Gastroesophageal sphincter (tissue), 4 donors: ENCODE measurements around the gene TNS1. TPM values are rescaled to one million over a fixed set of nuclear protein-coding genes. Genes with fewer than 3 reads are reported as not detected.

Experiments
- ATAC-seq: fragments of 150-250 bp; one replicate; pipeline ENCODE4 v1.9.1; 2016; ENCODE audit warnings: mild to moderate bottlenecking, moderate library complexity
- H3K27ac ChIP-seq, 4 donors: fragments of 200-600 bp; sonication (generic) in 3 of 4; 1 replicate in 3 of 4; 2 replicates in 1 of 4; pipeline ENCODE4 v1.5.1; 2016 to 2019
- H3K27me3 ChIP-seq: fragments of 200-600 bp; sonication (generic); one replicate; pipeline ENCODE4 v1.5.1; 2019
- H3K36me3 ChIP-seq, 2 donors: fragments of 200-600 bp; sonication (generic); one replicate each; pipeline ENCODE4 v1.5.1; 2019; ENCODE audit warnings: control low read depth in 1 of 2
- H3K4me1 ChIP-seq, 3 donors: fragments of 200-600 bp; sonication (generic); 1 replicate in 2 of 3; 2 replicates in 1 of 3; pipeline ENCODE4 v1.5.1; 2016 to 2019; ENCODE audit warnings: control low read depth in 2 of 3
- H3K4me3 ChIP-seq, 2 donors: fragments of 200-600 bp; sonication (generic); one replicate each; pipeline ENCODE4 v1.5.1; 2019; ENCODE audit warnings: mild to moderate bottlenecking in 1 of 2, moderate library complexity in 1 of 2
- H3K9me3 ChIP-seq, 3 donors: fragments of 200-600 bp; sonication (generic); one replicate each; pipeline ENCODE4 v1.5.1; 2017 to 2019; ENCODE audit warnings: control low read depth in 2 of 3
- EP300 ChIP-seq: sonication (generic); formaldehyde crosslinking; IDR thresholded peaks from one replicate; pipeline ENCODE4 v1.6.1; 2017; ENCODE audit warnings: antibody characterized with exemption, mild to moderate bottlenecking
- POLR2A ChIP-seq, 2 donors: fragments of 450-650 bp; IDR thresholded peaks; one replicate each; pipeline ENCODE4 v1.6.1; 2017; ENCODE audit warnings: antibody characterized with exemption in 2 of 2, mild to moderate bottlenecking in 2 of 2, moderate library complexity in 1 of 2
- POLR2AphosphoS5 ChIP-seq: sonication (generic); formaldehyde crosslinking; IDR thresholded peaks from one replicate; pipeline ENCODE4 v1.6.1; 2017; ENCODE audit warnings: antibody characterized with exemption
- WGBS, 2 donors: methylation state at CpG; one replicate each; pipeline ENCODE4 v1.1.5; 2018; ENCODE audit warnings: low coverage in 1 of 2; 5-methylcytosine and 5-hydroxymethylcytosine counted together
- total RNA-seq, 4 donors: library from RNA; depleted of rRNA; stranded (reverse); fragments of >200 nt; gene quantifications; one replicate each; pipeline ENCODE4 v1.1.0, GENCODE V29; 2016
- TF ChIP-seq, protein P1 (sequence below), 4 experiments: fragments of 200-600 bp in 2 of 4; fragments of 450-650 bp in 2 of 4; sonication (generic) in 1 of 4; IDR thresholded peaks; one replicate each; pipeline ENCODE4 v1.5.1; 2017 to 2019; ENCODE audit warnings: antibody characterized with exemption in 4 of 4, mild to moderate bottlenecking in 2 of 4, moderate library complexity in 2 of 4

Gene TNS1
- total RNA-seq, 4 donors from 2014 or later: 825 to 2,193 (median 1,462) TPM

- ATAC-seq: no peak
- WGBS, 2 donors: 30 to 44% methylated on average over 2 of the region's 10 CpGs
Measured at GRCh38 chr2:217909156-217909820, 93.5 kb downstream of the TNS1 start.

DNA sequence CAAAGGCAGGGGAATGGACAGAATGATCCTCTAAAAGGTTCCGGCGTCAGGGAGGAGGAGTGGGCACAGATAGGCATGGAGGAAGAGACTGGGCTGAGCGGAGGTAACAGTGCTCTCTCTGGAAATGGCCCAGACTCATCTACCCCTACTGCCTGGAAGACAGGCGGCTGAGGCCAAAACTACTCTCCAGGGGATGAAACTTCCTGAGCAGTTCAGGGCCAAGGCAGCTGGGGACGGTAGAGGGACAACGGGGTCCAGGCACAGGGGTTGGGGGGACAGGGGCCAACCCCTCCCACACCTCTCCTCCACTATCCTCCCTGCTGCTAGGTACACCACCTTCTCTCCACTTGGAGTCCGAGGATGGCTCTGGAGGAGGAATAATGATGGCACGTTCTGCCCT is 94.3 kb downstream of the TNS1 start:
- TF ChIP-seq EP300 (no peak), POLR2AphosphoS5 (no peak), POLR2A (IDR thresholded peaks at IDR 0.05) (no peak)
- TF ChIP-seq, protein P1, sequence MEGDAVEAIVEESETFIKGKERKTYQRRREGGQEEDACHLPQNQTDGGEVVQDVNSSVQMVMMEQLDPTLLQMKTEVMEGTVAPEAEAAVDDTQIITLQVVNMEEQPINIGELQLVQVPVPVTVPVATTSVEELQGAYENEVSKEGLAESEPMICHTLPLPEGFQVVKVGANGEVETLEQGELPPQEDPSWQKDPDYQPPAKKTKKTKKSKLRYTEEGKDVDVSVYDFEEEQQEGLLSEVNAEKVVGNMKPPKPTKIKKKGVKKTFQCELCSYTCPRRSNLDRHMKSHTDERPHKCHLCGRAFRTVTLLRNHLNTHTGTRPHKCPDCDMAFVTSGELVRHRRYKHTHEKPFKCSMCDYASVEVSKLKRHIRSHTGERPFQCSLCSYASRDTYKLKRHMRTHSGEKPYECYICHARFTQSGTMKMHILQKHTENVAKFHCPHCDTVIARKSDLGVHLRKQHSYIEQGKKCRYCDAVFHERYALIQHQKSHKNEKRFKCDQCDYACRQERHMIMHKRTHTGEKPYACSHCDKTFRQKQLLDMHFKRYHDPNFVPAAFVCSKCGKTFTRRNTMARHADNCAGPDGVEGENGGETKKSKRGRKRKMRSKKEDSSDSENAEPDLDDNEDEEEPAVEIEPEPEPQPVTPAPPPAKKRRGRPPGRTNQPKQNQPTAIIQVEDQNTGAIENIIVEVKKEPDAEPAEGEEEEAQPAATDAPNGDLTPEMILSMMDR (IDR thresholded peaks at IDR 0.05): peak in 1 of 4 experiments; percentile 15
- ATAC-seq: no peak
- H3K36me3 ChIP-seq: peaks cover 0 to 18% of the 10 kb centered on the region in 2 donors
- H3K4me1 ChIP-seq: peaks cover 62 to 100% (median 98%) of the 10 kb centered on the region in 3 donors
- WGBS, 2 donors: 48 to 60% methylated on average over 1 to 3 of the region's 8 CpGs
- H3K27ac ChIP-seq: peak overlapping the region; percentile 97 to 99 (median 97)
- no peak overlapping the region for H3K4me3 ChIP-seq
- H3K9me3 ChIP-seq: no peaks in the 10 kb centered on the region
- H3K27me3 ChIP-seq: no peaks in the 10 kb centered on the region

More at GRCh38 chr2:217909156-217909820, 93.5 kb downstream of the TNS1 start:
- TF ChIP-seq POLR2A (IDR thresholded peaks at IDR 0.05) (no peak), POLR2AphosphoS5 (no peak), EP300 (no peak)
- TF ChIP-seq, protein P1 (IDR thresholded peaks at IDR 0.05): peak in 1 of 4 experiments; percentile 5
- Histone ChIP-seq H3K36me3 (peaks cover 0 to 18% of the 10 kb centered on the region in 2 donors), H3K4me3 (no peak overlapping the region), H3K9me3 (no peaks in the 10 kb centered on the region), H3K27ac (peak overlapping the region; percentile 97 to 99 (median 97)), H3K4me1 (peaks cover 65 to 100% (median 98%) of the 10 kb centered on the region in 3 donors), H3K27me3 (no peaks in the 10 kb centered on the region)

- TF ChIP-seq EP300 (no peak), POLR2A (IDR thresholded peaks at IDR 0.05) (no peak), POLR2AphosphoS5 (no peak)
- TF ChIP-seq, protein P1 (IDR thresholded peaks at IDR 0.05): no peak
- H3K36me3 ChIP-seq: peaks cover 0 to 18% of the 10 kb centered on the region in 2 donors
- ATAC-seq: no peak
- H3K9me3 ChIP-seq: no peaks in the 10 kb centered on the region
- peak overlapping the region; percentile 97 to 99 (median 97) for H3K27ac ChIP-seq
- no peaks in the 10 kb centered on the region for H3K27me3 ChIP-seq
- peaks cover 60 to 100% (median 100%) of the 10 kb centered on the region in 3 donors for H3K4me1 ChIP-seq
- WGBS, 2 donors: 83% methylated on average over 1 of the region's 3 CpGs; no CpG with 5 or more reads in 1 of the 2 donors
- H3K4me3 ChIP-seq: no peak overlapping the region
Measured at GRCh38 chr2:217907266-217907665, 95.5 kb downstream of the TNS1 start.

DNA sequence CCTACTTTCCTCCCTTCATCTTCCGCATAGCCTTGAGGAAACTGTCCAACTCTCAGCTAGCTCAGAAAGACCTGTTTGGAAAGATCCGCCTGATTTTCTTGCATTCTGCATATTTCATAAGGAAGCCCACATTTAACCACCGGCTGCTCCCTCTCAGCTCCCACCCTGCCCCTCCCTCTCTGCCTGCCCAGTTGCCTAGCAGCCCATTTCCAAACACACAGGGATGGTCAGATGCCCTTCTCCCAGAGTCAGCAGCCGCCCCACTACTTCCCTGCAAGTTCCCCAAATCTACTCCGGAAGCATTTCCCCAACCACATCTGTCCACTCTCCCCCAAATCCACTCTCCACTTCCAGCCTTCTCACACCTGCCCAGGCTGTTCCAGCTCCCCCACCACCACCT is 96.0 kb downstream of the TNS1 start:
- Histone ChIP-seq H3K9me3 (no peaks in the 10 kb centered on the region), H3K4me1 (peaks cover 55 to 100% (median 100%) of the 10 kb centered on the region in 3 donors), H3K36me3 (peaks cover 0 to 18% of the 10 kb centered on the region in 2 donors), H3K27me3 (no peaks in the 10 kb centered on the region), H3K27ac (peak overlapping the region; percentile 97 to 99 (median 97)), H3K4me3 (no peak overlapping the region)
- WGBS, 2 donors: 0 to 11% methylated on average over 1 to 5 of the region's 5 CpGs
- TF ChIP-seq POLR2A (IDR thresholded peaks at IDR 0.05): no peak
- no peak for TF ChIP-seq EP300
- TF ChIP-seq POLR2AphosphoS5: no peak
- TF ChIP-seq, protein P1 (IDR thresholded peaks at IDR 0.05): no peak
- ATAC-seq: no peak

DNA sequence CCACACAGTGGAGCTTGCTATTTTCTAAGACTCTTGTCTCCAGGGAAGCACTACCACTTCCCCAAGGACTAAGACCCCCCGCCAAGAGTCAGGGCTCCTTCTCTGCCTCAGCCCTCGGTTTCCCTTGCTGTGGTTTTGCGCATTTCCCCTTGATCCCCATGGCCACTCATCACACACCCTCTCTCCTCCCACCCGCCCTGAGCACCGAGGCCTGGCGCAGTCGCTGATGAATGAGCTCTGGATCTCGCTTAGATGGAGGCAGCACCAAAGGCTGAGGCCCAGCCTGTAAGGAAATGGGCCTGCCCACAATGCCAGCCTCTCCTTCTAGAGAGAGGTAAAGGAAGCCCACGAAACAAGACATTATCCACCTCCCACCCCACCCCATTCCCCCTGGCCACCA is 96.9 kb downstream of the TNS1 start:
- H3K4me1 ChIP-seq: peaks cover 48 to 100% (median 100%) of the 10 kb centered on the region in 3 donors
- 57 to 100% methylated on average over 1 to 3 of the region's 9 CpGs for WGBS, 2 donors
- TF ChIP-seq EP300 (no peak), POLR2AphosphoS5 (peak; percentile 36), POLR2A (IDR thresholded peaks at IDR 0.05) (no peak)
- TF ChIP-seq, protein P1 (IDR thresholded peaks at IDR 0.05): no peak
- no peaks in the 10 kb centered on the region for H3K27me3 ChIP-seq
- peaks cover 0 to 27% of the 10 kb centered on the region in 2 donors for H3K36me3 ChIP-seq
- ATAC-seq: no peak
- peak overlapping the region in 1 of 2 donors; percentile 28 for H3K4me3 ChIP-seq
- peak overlapping the region; percentile 97 to 99 (median 97) for H3K27ac ChIP-seq
- H3K9me3 ChIP-seq: no peaks in the 10 kb centered on the region
